ENCODE measurements around the gene AP5B1. TPM values are rescaled to one million over a fixed set of nuclear protein-coding genes. Genes with fewer than 3 reads are reported as not detected.

AP5B1 gene
- total and polyA plus RNA-seq, 9 of the 15 experiments (the other 6 are each of a cell fraction or from before 2014, with no cell fraction given): 0.51 to 24.2 (median 5.1) TPM

GRCh38 chr11:65793144-65793581 is 12.4 kb upstream of the AP5B1 start:
- Histone ChIP-seq H3K27ac (ENCODE audit: extremely low read depth, low read depth, low read length) (no peak overlapping the region), H3K9me1 (ENCODE audit: control insufficient read depth, insufficient read depth, low read length) (no peaks in the 10 kb centered on the region), H3K4me2 (ENCODE audit: insufficient read depth, low read length) (no peak overlapping the region), H3K36me3 (ENCODE audit: control insufficient read depth, insufficient read depth, low read length) (no peaks in the 10 kb centered on the region), H3K79me2 (ENCODE audit: control insufficient read depth, insufficient read depth, low read length) (no peaks in the 10 kb centered on the region), H4K20me1 (replicated peaks; ENCODE audit: control insufficient read depth, insufficient read depth, low read length) (peaks cover 13% of the 10 kb centered on the region; the same call in 1 of the 2 replicates), H3K9ac (ENCODE audit: insufficient read depth in 1 of 2, low read depth in 2 of 2, low read length in 2 of 2) (no peak overlapping the region; a peak in 1 of 4 replicates), H3K4me3 (no peak overlapping the region), H2AFZ (ENCODE audit: low read depth, low read length) (no peak overlapping the region), H3K4me1 (replicated peaks in 1 of 2; ENCODE audit: control insufficient read depth in 2 of 2, insufficient read depth in 2 of 2, low read length in 2 of 2) (peaks cover 0 to 38% of the 10 kb centered on the region in 2 experiments; a peak in 2 of 5 replicates), H3K9me3 (replicated peaks; ENCODE audit: control insufficient read depth, insufficient read depth, low read depth, low read length) (no peaks in the 10 kb centered on the region), H3K27me3 (ENCODE audit: control insufficient read depth in 2 of 2, insufficient read depth in 2 of 2, low read length in 2 of 2) (peaks cover 83 to 96% of the 10 kb centered on the region in 2 experiments)
- no TSS peak for BruUV-seq (replicated peaks)
- TF ChIP-seq GMEB1 (CRISPR knock-in tag; IDR thresholded peaks at IDR 0.05) (no peak), RBM39 (optimal IDR thresholded peaks at IDR 0.05; ENCODE audit: low read depth, low read length) (no peak), ZNF280A (IDR thresholded peaks at IDR 0.05; ENCODE audit: low read depth, partially characterized antibody) (no peak), MYC (IDR thresholded peaks at IDR 0.05; ENCODE audit: low read depth, low read length) (no peak), MYC (CRISPR knock-in tag; IDR thresholded peaks at IDR 0.05; ENCODE audit: borderline replicate concordance, low read depth) (no peak), SFPQ (IDR thresholded peaks at IDR 0.05; ENCODE audit: low read depth, low read length) (no peak), MAFK (IDR thresholded peaks at IDR 0.05; ENCODE audit: low read length) (no peak), TAF7 (tag; IDR thresholded peaks at IDR 0.05) (no peak), HINFP (tag; conservative IDR thresholded peaks at IDR 0.05; ENCODE audit: low read depth) (peak; percentile 81), TCF3 (CRISPR knock-in tag; IDR thresholded peaks at IDR 0.05) (no peak), CEBPG (CRISPR knock-in tag; IDR thresholded peaks at IDR 0.05) (0 out of 2 replicates have a peak, but pooled peaks have one; percentile 14), CEBPG (tag; conservative IDR thresholded peaks at IDR 0.05 in 1 of 2, IDR thresholded peaks at IDR 0.05 in 1 of 2) (no peak)
- DNase-seq (ENCODE audit: extremely low read depth in 1 of 4, low spot score in 3 of 4) (no peak), ATAC-seq (no peak), FAIRE-seq (no peak)
- intact Hi-C loops (cut with micrococcal nuclease): no loop called here
- CTCF ChIA-PET (ENCODE audit: low intra/inter-chr PET ratio): no interaction called here
- in situ Hi-C loops (cut with MboI): no loop called here
- POLR2A ChIA-PET: interaction anchor here (0.8 to 1.3 kb wide), 4 partner anchors 9 to 19 kb away, joined by 3 to 9 read pairs (median 4); no protein-coding TSS in a partner anchor
- 8% methylated on average over 15 of the region's 16 CpGs for WGBS (ENCODE audit: insufficient coverage, low coverage, missing lambda C conversion rate)
